ENCODE data around the gene PRKAG2.

The PRKAG2 gene

GRCh38 chr7:151681726-151682125 lies 195.2 kb downstream of the PRKAG2 start:
- Histone ChIP-seq H4K20me1 (ENCODE audit: insufficient read depth, low read length) (no peaks in the 10 kb centered on the region), H3K27me3 (ENCODE audit: insufficient read depth, low read length) (peaks cover 7% of the 10 kb centered on the region; the same call in 1 of the 2 replicates), H3K4me2 (ENCODE audit: low read length) (no peak overlapping the region), H3K79me2 (ENCODE audit: insufficient read depth, low read length) (no peaks in the 10 kb centered on the region), H3K4me1 (ENCODE audit: insufficient read depth, low read length, severe bottlenecking) (no peaks in the 10 kb centered on the region), H3K9me3 (ENCODE audit: low read length) (no peaks in the 10 kb centered on the region), H3K27ac (ENCODE audit: low read depth, low read length, poor library complexity, severe bottlenecking) (no peak overlapping the region), H3F3A (ENCODE audit: insufficient read depth, low read length) (no peaks in the 10 kb centered on the region), H3K9ac (ENCODE audit: low read length) (no peak overlapping the region), H2AFZ (ENCODE audit: low read length) (no peak overlapping the region), H3K9me2 (ENCODE audit: low read depth, low read length) (no peaks in the 10 kb centered on the region), H3K36me3 (ENCODE audit: insufficient read depth, low read length) (no peaks in the 10 kb centered on the region), H3K4me3 (ENCODE audit: low read depth, low read length, poor library complexity, severe bottlenecking) (no peak overlapping the region)
- TF ChIP-seq CTCF (IDR thresholded peaks at IDR 0.05; ENCODE audit: low read length) (no peak), EZH2 (IDR thresholded peaks at IDR 0.05; ENCODE audit: borderline replicate concordance, low read length) (no peak)

GRCh38 chr7:151680810-151681209 lies 196.1 kb downstream of the PRKAG2 start:
- TF ChIP-seq CTCF (IDR thresholded peaks at IDR 0.05; ENCODE audit: low read length) = no peak
- TF ChIP-seq EZH2 (IDR thresholded peaks at IDR 0.05; ENCODE audit: borderline replicate concordance, low read length) = no peak
- Histone ChIP-seq H3K4me2 (ENCODE audit: low read length) (no peak overlapping the region), H3K9me2 (ENCODE audit: low read depth, low read length) (no peaks in the 10 kb centered on the region), H3K79me2 (ENCODE audit: insufficient read depth, low read length) (no peaks in the 10 kb centered on the region), H3K36me3 (ENCODE audit: insufficient read depth, low read length) (no peaks in the 10 kb centered on the region), H3K27me3 (ENCODE audit: insufficient read depth, low read length) (peaks cover 7% of the 10 kb centered on the region; the same call in 1 of the 2 replicates), H3K4me1 (ENCODE audit: insufficient read depth, low read length, severe bottlenecking) (no peaks in the 10 kb centered on the region), H3K27ac (ENCODE audit: low read depth, low read length, poor library complexity, severe bottlenecking) (no peak overlapping the region), H3K9ac (ENCODE audit: low read length) (no peak overlapping the region), H3K9me3 (ENCODE audit: low read length) (no peaks in the 10 kb centered on the region), H3F3A (ENCODE audit: insufficient read depth, low read length) (no peaks in the 10 kb centered on the region), H3K4me3 (ENCODE audit: low read depth, low read length, poor library complexity, severe bottlenecking) (no peak overlapping the region), H4K20me1 (ENCODE audit: insufficient read depth, low read length) (no peaks in the 10 kb centered on the region), H2AFZ (ENCODE audit: low read length) (no peak overlapping the region)

- no peak overlapping the region for H3K4me3 ChIP-seq (ENCODE audit: low read depth, low read length, poor library complexity, severe bottlenecking)
- H3K27me3 ChIP-seq (ENCODE audit: insufficient read depth, low read length) = peaks cover 7% of the 10 kb centered on the region; the same call in 1 of the 2 replicates
- H3K9me3 ChIP-seq (ENCODE audit: low read length) = no peaks in the 10 kb centered on the region
- no peak for TF ChIP-seq CTCF (IDR thresholded peaks at IDR 0.05; ENCODE audit: low read length)
- no peak for TF ChIP-seq EZH2 (IDR thresholded peaks at IDR 0.05; ENCODE audit: borderline replicate concordance, low read length)
- H3K9me2 ChIP-seq (ENCODE audit: low read depth, low read length) = no peaks in the 10 kb centered on the region
- H2AFZ ChIP-seq (ENCODE audit: low read length) = no peak overlapping the region
- no peaks in the 10 kb centered on the region for H3K4me1 ChIP-seq (ENCODE audit: insufficient read depth, low read length, severe bottlenecking)
- H3K9ac ChIP-seq (ENCODE audit: low read length) = no peak overlapping the region
- H3F3A ChIP-seq (ENCODE audit: insufficient read depth, low read length) = no peaks in the 10 kb centered on the region
- no peak overlapping the region for H3K27ac ChIP-seq (ENCODE audit: low read depth, low read length, poor library complexity, severe bottlenecking)
- no peak overlapping the region for H3K4me2 ChIP-seq (ENCODE audit: low read length)
- no peaks in the 10 kb centered on the region for H3K36me3 ChIP-seq (ENCODE audit: insufficient read depth, low read length)
- H4K20me1 ChIP-seq (ENCODE audit: insufficient read depth, low read length) = no peaks in the 10 kb centered on the region
- H3K79me2 ChIP-seq (ENCODE audit: insufficient read depth, low read length) = no peaks in the 10 kb centered on the region
Observed at GRCh38 chr7:151679881-151680612, 196.9 kb downstream of the PRKAG2 start.

Measured in OCI-LY1 (cell line).